Measurements from ENCODE around the gene PDSS2.

- no peak for TF ChIP-seq CTCF (IDR thresholded peaks at IDR 0.05)
- TF ChIP-seq POLR2A (IDR thresholded peaks at IDR 0.05): no peak
These were observed 11.0 kb upstream of the PDSS2 start for GRCh38 chr6:107470364-107470763.
